Hematopoietic multipotent progenitor cell treated with erythropoietin and hydrocortisone succinate and interleukin-3 and kit ligand, for 4 days (in vitro differentiated cells): ENCODE data around the gene CRPPA.
A peak's percentile ranks its signal among the peaks of the same experiment; 100 is the strongest.

Source experiments
- DNase-seq: peaks from one replicate; pipeline ENCODE4 v3.0.0-alpha.2; 2015

Gene CRPPA

DNA sequence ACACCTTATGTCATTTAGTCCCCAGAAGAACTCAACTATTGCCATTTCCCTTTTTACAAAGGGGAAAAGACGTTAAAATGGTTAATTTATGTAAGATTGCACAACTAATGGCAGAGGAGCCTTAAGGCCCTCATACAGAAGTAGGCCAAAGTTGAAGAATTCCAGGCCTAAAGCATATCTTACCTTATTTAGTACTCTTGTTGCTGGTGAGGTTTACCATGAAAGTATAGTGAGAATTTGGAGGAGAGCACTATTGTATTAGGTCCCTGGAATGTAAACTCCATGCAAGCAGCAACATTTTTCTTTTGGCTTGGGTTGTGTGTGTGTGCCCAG is 731 bp upstream of the CRPPA start:
- DNase-seq, result peak; percentile 36

DNA sequence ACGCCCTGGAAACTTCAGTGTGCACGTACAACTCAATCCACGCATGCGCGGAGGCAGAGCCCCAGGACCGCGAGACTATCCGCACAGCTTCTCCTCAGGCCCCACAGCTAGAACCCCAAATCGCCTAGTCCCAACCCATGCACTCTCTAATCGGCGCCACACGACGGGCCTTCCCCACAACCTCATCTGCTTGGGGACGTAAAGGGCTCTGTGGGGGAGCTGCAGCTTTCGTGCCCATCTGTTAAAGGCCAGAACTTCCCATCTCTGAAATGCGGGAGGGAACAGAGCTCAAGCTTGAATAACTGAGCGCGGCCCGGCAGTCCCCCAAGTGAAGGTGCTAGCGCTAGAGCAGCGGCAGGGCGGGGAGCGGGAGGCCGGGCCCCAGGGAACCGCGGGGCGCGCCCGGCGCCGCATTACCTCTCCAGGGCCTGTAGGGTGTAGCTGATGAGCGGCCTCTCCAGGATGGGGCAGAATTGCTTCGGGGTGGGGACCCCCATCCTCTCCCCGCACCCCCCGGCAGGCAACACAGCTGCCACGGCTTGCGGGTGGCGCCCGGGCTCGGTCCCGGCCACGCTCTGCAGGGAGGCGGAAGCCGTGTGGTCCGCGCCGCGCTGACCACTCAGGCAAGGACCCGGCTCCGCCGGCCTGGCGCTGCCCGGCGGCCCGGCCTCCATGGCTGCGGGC is 547 bp downstream of the CRPPA start:
- peak; percentile 97 for DNase-seq

DNA sequence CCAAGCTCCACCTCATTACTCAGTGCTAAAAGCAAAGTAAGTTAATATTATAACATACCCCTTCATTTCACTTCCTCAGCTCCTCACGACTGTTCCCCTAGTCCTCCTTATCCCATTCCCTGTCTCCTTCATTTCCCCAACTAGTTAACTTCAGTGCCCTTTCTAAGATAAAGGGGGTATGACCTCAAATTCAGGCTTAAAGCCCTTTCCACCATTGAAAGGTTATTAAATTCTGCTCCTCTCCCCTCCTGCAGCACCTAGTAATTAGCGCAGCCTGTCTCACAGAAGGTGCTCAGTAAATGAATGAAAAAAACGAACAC is 1.0 kb downstream of the CRPPA start:
- no peak for DNase-seq

DNA sequence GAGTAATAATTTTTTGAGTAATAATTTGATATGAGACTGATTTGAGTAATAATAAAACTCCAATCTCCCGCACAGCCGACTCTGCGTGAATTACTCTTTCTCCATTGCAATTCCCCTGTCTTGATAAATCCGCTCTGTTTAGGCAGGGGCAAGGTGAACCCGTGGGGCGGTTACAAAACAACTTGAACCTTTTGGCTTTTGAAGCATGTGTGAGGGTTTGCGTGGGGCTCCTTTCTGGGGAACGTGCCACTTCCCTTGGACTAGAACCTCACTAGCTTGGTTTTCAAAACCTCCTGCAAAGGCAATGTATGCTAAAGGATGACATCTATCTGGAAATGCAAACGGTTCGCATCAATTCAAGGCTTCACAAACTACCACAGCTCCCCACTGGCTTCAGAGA is 1.5 kb downstream of the CRPPA start:
- DNase-seq, result peak; percentile 13

DNA sequence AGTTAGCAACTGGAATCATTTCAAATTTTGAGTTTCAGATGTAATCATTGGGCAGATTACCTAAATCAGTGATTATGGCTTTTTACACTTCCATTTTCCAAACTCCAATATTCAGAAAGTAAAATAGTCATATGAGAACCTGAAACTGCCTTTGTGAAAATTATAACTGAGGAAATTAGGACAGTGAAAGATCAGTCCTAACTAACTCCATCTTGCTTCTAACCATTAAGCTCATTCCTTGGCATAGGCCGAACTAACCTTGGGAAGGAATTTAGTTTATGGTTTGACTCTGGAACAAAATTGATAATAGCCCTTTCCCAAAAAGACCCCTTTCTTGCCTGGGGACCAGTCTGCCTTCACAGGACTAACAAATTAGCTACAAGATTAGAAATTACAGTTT is 2.2 kb downstream of the CRPPA start:
- DNase-seq, result no peak

DNA sequence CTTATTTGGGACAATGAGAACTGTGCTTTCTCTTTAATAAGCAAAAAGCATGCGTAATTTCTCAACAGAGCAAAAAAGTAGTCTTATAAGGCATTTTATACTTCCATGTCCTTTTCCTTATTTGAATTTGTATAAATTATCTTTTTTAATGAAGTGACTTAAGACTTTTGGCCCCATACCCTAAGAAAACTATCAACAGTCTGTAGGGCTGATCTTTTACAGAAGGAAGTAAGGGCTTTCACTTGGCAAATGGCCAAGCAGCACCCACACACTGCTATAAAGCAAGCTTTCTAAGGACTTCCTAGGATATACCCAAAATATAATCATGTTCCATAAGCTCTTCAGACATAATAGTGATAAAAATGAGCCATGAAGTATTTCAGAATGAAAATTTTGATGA is 3.4 kb downstream of the CRPPA start:
- DNase-seq, result peak; percentile 48

DNA sequence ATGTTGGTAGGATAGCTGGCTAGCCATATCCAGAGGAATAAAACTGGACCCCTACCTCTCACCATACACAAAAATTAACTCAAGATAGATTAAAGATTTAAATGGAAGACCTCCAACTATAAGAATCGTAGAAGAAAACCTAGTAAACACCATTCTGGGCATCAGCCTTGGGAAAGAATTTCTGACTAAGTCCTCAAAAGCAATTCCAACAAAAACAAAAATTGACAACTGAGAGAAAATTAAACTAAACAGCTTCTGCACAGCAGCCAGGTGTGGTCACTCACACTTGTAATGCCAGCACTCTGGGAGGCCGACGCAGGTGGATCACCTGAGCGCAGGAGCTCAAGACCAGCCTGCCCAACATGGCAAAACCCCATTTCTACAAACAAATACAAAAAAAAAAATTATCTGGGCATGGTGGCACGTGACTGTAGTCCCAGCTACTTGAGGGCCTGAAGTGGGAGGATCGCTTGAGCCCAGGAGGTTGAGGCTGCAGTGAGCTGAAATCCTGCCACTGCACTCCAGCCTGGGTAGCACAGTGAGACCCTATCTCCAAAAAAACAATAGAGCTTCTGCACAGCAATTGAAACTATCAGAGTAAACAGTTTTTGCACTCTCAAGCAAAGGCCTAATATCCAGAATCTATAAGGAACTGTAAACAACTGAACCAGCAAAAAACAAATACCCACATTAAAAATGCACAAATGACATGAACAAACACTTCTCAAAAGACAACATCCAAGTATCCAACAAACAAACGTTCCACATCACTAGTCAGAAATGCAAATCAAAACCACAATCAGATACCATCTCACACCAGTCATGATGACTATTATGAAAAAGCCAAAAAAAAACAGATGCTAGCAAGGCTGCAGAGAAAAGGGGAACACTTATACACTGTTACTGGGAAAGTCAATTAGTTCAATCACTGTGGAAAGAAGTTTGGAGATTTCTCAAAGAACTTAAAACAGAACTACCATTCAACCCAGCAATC is 4.8 kb downstream of the CRPPA start:
- peak; percentile 82 for DNase-seq

DNA sequence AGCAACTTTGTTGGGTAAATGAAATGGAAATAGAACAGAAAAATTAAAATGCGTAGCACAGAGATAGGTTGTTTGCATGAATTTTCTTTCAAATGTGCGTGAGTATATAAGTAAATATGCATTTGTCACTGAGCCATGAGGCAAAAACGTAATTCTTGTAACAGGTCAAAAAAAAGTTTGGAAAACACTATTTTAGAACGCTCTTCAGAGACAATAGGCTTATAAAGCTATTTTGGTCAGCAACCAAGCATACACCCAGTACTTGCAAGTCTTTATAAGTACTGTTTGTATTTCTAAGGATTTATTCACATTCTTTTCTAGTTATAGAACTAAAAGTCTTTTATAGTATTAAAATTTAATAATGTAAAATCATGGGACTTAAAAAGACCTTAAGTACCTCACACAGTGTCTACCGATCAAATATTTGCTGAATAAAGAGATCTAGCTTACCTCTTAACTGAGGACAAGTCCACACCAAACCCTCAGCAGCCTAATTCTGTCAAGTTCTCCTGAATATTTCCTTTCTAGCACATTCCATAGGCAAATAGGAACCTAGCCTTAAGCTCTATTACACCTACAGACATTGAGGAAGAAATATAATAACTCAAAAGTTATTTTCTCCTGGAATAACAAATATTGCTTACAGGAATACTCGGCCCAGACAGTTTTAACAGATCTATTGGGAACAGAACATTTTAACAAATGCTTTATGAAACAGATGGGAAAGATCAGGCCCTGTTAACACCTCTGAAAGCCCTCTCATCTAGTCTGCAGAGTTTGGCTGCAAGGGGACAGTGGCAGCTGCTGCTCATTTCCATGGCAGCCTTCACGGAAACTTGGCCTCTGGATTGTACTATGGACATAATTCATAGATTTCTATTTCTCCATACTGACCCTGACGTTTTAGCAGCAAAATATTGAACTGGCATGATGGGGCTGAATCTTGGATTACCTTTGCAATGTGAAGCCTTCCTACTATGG is 8.8 kb downstream of the CRPPA start:
- no peak for DNase-seq

DNA sequence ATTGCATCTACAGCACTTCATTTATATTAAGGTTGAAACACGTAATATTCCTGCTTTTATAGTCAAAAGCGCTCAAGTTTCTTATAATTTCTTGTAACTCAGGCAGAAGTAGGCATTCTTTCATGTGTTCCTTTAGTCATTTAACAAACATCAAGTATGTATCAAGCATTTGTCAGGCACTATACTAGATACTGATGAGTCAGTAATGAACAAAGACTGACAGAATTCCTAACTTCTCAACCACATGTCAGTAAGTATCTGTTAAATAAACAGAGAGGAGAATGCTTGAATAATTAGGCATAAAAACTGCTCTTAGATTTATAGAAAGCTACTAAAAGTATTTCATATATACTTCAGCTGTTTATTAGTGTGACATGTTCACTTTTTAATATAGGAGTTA is 9.9 kb downstream of the CRPPA start:
- no peak for DNase-seq

DNA sequence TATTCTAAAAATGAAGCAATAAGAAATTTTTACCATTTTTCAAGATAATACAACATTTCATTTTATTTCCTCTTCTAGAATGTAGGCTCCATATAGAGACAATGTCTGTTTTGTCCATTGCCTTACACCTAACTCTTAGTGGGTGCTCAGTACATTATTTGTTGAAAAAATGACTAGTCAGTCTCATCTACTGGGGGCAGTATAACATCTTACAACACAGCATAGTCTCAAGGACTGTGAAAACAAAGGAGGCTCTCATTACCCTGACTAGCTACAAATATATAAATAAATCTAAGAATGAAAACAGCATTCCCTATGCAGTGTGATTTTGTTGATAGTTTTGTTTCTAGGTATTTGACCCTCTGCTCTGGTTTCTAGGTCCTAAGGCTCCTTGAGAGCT is 11.6 kb downstream of the CRPPA start:
- DNase-seq, result peak; percentile 17

DNA sequence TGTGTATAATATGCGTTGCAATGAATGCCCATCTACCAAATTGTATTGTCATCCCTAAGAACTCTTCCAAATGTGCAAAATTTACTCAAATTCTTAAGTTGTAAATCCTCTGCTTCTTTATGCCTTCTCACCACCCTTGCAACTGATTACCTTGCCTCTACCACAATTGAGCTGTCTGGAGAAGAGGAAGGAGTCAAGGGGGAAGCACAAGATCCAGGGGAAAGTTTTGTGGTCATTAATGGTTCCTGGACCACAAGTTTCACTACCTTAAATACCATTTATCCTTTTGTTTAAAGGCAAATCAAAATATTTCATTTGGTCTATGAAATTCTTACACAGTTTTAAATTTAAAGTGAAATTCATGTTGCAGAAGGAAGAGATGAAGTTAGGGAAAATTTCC is 16.7 kb downstream of the CRPPA start:
- DNase-seq, result no peak

DNA sequence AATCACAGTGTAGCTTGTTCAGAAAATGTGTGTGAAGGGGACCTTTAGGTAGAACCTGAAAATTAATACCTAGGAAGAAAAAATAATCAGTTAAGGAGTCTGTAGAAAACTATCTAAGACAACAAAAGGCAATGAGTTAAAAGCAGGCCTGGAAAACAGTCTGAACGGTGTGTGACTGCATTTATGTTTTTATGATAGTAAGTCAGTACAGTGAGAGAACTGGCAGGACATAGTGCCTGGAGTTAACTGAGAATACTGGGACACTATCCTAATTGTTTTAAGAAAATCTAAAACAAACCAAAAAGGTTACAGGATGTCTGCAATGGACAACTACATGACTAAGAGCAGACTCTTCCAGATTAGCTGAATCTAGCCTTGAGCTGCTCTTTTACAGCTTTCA is 17.9 kb downstream of the CRPPA start:
- DNase-seq, result no peak

DNA sequence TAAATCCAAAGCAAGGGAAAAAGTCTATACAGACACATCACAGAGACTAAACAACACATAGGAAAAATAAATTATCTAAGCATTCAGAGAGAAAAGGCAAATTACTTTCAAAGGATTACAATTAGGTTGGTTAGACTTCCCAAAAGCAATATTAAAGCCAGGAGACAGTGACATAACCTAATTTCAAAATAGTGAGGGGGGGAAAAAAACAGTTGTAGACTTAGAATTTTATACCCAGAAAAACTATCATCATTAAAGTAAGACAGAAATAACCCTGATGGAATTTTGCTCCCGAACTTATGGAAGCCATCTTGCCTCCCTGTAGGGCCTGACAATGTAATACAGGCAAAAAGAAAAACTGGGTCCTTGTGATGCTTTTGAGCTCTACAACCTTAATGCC is 18.4 kb downstream of the CRPPA start:
- no peak for DNase-seq

DNA sequence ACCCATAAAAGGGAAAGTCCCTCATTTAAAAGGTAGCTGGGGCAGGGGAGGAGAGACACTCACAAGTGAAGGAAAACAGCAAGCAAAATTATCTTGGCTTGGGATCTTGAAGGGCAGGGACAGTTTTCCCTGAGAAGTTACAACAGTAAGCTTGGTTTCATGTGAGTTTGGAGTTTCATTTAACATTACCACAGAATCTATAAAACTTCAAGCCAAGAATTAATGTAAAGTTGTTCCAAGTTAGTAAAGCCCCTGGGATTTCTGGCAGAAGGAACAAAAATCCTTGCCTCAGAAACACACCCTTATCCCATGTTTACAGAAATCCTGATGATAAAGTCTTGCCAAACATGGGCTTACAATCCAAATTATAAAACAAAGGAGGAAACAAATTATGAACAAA is 19.2 kb downstream of the CRPPA start:
- DNase-seq, result no peak

DNA sequence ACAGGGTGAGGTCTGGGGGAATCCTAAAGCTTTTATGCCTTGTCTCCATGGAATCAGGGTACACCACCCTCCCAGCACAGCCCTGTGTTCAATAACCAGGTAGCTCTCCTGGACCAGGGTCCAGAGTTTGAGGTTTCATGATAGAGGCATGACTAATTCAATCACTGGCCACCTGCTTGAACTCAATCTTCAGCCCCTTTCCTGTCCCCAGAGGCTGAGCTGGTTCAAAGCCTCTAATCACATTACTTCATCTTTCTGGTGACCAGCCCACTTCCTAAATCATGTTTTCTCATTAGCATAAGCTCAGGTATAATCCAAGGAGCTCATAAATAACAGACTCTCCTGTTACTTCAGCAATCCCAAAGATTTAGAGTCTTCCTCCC is 20.5 kb downstream of the CRPPA start:
- DNase-seq, result no peak

DNA sequence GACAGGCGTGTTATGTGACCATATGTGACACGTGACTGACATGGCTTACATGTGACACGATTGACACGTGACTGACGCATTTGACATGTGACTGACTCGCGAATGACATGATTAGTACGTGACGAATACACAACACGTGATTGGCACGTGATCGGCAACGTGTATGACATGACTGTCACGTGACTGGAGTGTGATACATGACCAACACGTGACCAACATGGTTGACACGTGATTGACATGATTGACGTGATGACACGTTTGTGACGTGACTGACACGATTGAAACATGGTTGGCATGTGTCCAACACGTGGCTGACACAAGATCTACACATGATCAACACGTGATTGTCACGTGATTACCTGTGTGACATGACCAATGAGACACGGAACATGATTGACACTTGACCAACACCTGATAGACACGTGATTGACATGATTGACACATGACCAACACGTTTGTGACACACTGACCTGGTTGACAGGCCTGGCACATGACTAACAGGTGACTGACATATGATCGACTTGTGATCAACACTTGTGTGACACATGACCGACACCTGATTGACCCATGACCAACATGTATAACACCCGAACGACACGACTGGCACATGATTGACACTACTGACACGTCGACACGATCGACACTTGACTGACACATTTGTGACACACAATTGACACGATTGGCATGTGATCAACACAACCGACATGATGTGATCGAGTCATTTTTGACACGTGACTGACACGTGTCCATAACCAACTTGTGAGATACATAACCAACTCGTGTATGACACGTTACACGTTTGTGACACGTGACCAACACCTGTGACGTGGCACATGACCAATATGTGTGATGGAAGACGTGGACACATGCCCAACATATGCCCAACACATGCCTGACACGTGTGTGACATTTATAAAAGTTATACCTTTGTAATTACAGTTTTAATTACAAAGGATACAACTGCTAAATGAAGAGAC is 21.1 kb downstream of the CRPPA start:
- DNase-seq, result no peak

DNA sequence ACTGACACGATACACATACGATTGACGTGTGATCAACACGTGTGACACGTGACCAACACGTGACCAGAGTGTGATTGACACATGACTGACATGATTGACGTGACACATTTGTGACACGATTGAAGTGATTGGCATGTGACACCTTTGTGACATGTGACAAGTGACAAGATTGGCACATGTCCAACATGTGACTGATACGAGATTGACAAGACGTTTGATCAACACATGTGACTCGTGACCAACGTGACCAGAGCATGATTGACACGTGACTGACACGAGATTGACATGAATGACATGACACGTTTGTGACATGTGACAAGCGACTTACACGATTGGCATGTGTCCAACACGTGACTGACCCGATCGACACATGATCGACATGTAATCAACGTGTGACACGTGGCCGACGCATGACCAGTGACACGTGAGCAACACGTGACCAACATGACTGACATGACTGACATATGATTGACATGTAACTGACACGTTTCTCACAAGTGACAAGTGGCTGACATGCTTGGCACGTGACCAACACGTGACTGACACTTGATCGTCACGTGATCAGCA is 22.0 kb downstream of the CRPPA start:
- DNase-seq, result no peak

DNA sequence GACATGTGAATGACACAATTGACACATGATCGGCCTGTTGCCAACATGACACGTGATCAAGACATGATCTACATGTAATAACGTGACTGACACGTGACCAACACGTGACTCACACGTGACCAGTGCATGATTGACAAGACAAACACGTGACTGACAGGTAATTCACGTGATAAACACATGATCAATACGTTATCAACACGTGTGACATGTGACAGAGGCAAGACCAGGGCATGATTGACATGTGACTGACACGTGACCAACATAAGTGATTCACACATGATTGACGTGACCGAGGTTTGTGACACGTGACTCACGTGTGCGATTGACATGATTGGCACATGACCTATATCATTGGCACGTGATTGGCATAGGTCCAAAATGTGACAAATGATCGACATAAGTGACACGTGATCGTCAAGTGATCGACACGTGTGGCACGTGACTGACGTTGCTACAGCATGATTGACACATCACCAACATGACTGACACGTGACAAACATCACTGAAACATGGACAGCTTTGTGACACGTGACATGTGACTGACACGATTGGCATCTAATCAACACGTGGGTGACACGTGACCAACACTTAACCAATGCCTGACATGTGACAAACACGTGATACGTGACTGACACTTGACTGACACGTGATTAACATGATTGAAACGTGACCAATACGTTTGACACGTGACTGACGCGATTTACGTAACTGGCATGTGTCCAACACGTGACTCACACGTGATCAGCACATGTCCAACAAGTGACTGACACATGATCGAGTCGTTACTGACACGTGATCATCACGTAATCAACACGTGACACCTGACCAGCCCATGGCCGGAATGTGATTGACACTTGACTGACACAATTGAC is 23.0 kb downstream of the CRPPA start:
- DNase-seq, result no peak

DNA sequence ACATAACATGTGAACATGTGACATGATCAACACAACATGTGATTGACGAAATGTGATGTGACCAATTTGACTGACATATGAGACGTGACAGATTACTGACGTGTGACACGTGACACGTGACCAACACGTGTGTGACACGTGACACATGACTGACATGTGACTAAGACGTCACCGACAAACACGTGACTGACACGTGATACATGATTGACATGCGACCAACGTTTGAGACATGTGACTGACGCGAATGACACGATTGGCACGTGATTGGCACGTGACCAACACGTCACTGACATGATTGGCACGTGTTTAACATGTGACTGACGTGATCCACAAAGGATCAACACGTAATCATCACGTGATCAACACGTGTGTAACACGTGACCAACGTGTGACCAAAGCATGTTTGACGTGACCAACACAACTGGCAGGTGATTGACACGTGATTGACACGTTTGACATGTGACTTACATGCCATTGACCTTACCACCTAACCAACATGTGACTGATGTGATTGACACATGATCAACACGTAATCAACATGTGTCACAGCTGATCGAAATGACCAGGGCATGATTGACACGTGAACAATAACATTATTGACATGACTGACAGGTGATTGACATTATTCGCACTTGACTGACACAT is 23.7 kb downstream of the CRPPA start:
- DNase-seq, result no peak
